ENCODE measurements around the gene DGKD.

The DGKD gene

DNA sequence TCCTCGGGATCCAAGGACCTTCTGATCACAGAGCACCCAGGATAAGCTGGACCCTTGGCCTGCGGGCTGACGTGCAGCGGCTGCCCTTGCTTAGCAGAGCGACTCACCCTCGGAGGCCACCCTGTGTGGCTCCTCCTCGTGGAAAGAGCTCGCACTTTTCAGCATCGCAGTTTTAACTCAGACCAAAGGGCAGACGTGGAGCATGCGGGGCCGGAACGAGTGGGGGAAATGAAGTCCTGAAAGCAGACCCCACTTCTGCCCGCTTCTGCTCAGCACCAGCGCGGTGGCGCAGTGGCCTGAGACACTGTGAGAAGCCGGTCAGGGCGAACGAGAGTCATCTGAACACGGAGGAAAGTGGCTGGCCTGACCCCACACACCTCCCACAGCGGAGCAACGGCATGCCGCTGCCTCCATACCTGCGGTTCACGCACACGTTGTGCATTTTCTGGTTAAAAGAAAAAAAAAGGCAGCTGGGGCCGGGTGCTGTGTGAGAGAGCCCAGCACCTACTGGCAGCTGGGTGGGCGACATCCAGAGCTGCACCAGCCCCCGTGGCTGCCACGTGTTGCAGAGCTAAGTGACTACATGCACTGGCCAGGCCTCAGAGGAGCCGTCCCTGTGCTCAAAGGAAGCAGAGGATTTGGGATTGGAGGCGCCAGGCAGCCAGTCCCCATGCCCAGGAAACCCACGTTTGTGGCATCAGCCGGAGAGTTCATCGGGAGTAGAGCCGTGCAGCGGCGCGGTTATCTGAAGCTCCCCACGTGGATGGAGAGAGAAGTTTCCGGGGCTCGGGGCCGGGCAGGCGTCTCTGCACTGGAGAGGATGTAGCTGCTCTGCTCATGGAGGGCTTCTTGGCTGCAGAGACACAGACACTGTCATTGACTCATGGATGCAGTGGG lies 122.6 kb downstream of the DGKD start:
- DNase-seq (ENCODE audit: low spot score): no peak

DNA sequence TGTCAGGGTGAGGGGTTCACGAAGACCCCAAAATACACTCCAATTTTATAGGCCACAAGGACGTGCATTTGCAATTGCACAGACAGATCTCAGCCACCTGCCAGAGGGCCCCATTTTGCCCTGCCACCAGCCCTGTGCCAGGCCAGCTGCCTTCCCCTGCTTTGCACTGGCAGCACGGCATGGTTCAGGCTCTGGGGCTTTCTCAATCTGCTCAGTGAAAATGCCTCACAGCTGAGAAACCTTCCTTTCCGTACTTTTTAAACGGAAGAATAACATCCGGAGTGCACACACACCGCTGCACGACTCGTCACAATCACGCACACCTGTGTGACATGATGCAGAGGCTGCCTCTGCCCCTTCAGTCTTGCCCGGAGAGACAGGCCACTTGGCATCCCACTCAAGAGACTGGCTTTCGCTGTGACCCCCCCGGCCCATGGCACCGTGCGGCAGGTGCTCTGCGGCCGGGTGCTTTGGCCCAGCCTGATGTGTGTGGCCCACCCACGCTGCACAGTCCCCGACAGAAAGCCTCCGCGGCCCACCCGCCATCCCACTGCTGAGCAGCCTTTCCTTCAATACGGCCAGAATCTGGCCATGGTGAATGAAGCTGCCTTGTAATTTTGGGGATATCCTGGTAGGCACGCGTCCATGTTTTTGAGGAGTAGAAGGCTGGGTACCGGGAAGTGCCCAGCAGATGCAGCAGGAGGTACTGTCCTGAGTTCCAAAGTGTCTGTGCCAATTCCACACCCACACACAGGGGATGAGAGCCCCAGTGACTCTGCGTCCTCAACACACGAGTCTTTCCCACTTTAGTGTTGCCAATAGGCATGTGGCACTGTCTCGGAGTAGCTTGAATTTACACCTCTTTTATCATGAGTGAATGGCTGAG lies 123.5 kb downstream of the DGKD start:
- no peak for DNase-seq (ENCODE audit: low spot score)

DNA sequence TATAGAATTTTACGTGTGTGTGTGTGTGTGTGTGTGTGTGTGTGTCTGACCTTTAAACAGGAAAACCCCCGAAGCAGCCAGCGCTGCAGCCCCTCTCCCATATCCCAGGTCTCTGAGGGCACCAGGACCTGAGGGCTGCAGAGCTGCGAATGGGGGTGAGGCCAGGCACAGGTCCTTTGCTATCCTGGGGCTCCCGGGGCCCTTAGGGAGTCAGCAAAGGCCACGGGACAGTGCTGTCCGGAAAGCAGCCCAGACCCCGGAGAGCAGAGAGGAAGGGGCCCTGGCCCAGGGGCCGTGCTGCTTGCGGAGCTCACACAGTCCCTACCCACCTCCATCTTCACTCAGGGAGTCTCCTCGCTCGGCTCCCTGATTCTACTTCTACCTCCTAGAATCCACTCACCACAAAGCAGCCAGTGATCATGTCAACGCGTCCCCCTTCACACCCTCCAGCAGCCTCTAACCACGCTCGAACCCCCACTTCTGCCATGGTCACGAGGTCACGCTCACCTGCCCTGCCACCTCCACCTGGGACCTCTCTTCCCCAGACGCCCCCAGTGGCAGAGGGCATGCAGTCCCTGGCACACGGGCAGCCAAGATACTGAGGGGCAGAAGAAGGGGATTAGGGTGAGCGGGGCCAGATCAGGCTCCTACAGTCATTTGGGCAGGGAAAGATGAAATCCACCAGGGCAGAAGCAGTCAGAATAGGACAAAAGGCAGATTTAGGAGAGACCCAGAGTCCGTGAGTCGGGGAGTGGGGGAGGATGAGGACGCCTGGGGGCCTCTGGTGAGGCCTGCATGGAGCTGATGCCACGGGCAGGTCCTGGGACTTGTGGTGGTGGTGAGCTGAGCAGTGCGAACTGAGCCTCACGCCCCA lies 125.6 kb downstream of the DGKD start:
- no peak for DNase-seq (ENCODE audit: low spot score)

DNA sequence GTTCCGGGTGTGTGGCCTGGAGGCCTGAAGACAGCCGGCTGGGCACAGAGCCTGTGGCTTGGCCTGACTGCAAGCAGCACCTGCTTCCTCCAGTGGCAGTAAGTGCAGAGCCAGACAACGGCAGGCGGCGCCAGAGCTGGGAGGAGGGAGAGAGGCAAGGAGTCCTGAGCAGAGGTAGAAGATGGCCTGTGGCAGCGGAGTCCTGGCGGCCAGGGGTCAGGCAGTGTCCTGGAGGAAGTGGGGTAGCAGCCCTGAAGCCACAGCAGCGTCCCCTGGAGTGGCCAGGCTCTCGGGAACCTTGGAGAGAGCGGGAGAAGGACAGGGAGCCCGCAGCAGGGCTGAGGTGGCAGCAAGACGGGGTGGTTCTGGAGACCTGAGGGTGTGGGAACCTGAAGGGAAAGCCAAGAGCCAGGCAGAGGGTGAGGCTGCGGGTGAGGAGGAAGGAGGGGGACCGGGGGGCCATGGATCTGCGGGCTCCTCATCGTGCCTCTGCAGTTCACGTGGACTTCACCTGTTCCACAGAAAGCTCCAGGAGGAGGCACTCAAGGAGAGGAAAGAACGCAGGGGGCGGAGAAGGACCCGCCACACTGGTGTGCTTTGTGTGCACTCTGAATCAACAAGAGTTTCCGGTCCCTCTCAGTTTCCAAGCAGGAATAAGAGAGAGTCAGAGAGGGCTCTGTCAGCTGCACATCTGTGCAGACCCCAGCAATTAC lies 126.4 kb downstream of the DGKD start:
- DNase-seq (ENCODE audit: low spot score): no peak

DNA sequence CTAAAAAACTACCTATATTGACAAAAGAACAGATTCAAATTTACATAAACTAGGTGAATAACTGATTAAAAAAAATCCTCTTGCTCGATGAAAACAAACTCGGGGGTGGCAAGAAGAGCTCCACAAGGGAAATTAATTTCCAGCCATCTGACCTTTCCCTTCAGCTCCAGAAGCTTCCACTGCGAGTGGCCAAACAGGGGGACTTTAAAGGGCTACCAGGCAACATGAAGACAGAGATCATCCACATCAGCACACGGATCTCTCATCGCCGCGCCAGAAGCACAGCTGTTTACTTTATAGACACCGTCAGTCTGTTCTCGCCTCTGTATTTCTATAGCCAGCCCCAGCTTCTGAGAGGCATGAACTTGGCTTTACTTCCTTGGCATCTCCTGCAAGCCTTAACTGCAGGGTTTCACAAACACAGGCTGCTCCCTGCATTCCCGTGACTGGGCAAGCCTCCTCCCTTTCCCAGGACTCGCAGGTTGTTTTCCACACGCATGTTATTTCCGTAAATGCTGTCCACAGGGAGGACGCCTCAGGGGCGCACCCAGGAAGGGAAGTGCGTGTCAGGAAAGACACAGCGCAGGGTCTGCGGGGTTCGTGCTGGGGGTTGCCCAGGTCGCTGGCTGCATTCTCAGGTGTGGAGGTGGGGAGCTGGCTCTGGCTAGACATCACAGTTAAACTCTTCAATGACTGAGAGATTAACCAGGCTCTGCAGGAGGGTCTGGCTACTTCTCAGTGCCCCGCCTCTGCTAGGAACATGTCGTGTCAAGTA lies 127.3 kb downstream of the DGKD start:
- no peak for DNase-seq (ENCODE audit: low spot score)

DNA sequence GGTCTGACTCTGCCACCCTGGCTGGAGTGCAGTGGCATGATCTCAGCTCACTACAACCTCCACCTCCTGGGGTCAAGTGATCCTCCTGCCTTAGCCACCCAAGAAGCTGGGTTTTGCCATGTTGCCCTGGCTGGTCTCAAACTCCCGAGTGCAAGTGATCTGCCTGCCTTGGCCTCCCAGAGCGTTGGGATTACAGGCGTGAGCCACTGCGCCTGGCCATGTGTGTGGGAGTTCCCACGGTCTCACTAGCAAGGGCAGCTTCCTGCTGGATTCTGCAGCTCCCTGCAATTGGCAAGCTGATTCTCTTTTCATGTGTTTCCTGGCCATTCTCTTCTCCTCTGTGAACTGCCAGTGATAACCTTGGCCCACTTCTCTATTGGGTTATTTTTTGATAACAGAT lies 128.3 kb downstream of the DGKD start:
- no peak for DNase-seq (ENCODE audit: low spot score)

DNA sequence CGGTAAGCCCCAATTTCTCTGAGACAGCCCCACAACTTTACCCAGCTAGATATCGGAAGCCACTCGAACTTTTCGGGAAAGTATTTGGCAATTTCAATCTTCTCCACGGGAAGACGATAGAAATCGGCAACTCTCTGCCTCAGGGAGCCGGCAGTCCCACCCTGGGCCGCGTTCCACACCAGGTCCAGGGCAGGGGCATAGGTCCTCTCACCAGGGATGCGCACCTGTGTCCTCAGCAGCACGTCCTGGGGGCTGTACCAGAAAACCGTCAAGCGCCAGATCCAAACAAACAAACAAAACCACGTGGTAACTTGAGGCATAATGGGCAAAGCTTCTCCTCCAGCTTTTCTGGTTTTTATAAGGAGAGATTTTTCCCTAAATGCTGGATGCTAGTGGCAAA lies 131.4 kb downstream of the DGKD start:
- DNase-seq (ENCODE audit: low spot score): no peak

DNA sequence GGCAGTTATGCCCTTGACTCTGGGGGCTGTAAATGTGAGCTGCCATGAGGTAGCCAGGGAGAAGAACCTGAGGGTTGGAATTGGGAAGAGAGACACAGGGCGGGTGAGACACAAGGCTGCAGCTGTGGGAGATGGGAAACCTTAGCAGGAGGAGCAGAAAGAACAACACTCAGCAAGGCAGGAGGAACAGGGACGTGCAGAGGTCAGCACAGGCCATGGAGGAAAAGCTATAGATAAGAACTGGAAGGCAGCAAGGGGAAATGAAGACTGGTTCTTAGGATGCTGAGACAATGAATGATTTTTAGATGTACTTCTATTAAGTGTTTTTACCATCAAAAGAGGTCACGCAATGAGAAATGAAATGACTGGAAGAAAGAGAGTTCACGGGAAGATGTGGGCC lies 132.1 kb downstream of the DGKD start:
- no peak for DNase-seq (ENCODE audit: low spot score)

DNA sequence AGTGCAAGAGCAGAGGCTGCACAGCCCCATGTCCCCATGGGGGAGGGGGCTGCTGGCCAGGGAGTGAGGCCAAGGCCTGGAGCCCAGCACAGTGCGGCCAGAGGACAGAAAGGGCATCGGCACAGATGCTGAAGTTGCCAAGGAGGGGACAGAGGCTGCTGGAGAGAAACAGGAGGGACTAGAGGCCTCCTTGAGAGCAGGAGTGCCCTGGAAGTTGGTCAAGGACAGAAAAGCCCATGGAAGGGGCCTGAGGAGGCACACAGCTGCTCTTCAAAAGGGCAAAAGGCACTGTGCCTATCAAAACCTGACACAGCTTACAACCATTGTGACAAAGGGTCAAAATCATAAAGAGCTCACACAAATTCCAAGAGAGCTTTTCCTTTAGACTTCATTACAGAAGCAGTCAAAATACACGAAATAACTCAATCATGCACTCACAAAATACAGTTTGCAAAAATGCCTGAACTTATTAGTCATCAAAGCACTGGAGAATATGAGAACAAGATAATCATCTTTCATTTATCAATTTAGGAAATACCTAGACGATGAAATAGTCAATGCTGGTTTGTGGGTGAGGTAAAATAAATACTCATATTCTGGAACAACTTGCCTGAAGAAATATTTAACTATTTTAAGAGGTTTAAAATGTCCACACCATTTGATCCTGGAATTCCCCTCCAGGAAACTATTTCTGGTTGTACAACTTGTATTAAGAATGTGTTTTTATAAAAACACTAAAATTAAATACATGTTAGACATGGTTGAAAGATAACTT lies 132.7 kb downstream of the DGKD start:
- DNase-seq (ENCODE audit: low spot score): no peak

DNA sequence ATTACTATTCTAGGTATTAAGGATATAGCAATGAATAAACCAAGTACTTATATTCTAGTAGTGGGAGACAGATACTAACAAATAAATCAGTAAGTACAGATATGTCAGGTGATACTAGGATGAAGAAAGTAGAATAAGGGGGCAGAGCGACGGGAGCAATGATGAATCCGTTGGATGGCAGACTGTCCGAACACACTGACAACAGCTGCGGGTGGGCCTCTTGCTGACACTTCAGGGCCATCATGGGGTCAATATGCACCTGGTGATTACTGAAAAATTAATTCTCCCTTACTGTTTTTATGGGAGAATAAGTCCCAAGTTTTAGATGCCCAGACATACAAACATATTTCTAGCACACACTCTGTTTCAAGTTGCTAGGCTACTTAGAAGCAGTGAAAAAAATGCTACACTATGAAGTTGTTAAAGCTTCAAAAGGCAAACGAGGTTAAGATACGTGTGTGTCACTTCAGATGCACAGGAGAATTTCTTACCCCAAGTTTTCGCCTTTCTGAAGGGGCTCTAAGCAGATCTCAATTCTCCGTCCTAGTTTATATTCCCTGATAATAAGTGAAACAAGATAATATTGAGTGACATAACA lies 133.6 kb downstream of the DGKD start:
- no peak for DNase-seq (ENCODE audit: low spot score)

DNA sequence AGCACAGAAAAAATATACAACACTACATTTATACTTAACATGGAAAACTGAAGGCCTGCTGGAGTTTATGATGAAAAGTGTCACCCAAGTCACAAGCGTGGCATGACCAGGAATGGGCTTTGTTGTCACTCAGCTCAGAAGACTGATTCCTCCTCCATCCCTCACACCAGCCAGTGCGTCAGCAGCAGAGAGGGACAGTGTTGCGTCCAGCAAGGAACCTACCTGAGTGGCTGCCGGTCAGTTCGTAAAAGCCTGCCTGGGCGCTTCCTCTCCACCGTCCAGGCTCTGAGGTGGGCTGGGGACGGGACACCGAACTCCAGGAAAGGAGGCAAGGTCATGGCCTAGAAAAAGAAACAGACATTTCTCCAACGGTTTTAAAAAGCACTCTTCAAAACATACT lies 134.8 kb downstream of the DGKD start:
- DNase-seq (ENCODE audit: low spot score): no peak

DNA sequence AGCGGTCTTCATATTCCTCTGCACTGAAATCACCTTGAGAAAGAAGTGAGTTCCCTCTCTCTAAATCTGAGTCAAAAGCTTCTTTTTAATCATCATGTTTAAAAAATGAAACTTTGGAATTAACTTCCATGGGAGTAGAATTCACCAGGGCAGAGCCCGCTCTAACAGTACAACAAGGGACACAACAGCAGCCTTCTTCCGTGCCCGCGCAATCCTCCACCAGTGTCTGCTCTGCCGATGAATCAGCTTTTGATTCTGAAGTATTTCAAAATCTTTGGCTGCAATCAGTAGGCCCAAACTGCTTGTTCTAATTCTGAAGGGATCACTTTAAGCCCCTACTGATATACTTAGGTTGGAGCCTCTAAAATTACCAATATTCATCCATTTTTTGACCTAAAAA lies 135.4 kb downstream of the DGKD start:
- no peak for DNase-seq (ENCODE audit: low spot score)

DNA sequence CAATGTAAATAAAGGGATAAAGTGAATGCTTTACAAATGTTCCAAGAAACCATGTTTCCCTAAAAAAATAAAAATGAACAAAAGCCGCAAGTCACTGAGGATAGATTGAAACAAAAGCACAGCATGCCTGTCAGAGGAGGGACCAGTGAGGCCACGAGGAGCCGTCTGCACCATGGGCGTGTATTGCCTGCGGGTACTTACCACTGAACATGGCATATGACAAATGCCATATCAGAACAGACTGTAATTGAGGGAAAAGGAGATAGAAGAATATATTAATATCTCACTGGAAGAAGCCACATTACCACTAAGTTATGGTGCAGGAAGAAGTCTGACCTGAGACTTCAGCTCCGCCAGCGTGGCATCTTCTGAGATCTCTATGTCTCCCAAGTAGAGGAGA lies 136.5 kb downstream of the DGKD start:
- DNase-seq (ENCODE audit: low spot score): no peak

DNA sequence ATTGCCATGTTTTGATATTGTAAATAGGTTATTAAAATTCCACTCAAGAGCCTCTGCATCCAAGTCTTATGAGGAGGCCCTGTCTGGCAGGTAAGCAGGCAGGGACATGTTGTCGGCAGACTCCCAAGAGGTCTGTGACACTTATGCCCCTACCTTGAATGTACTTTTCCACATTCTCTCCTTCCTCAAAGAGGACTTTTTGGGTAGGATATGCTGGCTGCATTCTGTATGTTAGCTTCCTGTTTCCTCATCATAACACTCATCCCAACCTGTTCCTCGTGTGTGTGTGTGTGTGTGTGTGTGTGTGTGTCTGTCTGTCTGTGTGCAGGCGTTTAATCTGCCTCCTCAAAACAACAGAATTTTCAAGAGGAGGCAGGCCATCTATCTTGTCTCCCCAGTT lies 137.0 kb downstream of the DGKD start:
- DNase-seq (ENCODE audit: low spot score): no peak

DNA sequence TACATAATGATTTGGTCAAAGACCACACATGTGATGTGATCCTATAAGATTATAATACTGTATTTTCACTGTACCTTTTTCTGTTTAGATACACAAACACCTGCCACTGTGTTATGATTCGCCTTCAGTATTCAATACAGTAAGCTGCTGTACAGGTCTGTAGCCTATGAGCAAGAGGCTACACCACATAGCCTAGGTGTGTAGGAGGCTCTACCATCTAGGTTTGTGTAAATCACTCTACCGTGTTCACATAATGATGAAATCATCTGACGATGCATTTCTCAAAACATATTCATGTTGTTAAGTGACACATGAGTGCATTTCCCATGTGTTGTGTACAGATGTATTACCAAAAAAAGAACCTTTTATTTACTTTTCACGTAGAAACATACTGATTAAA lies 137.8 kb downstream of the DGKD start:
- DNase-seq (ENCODE audit: low spot score): no peak

DNA sequence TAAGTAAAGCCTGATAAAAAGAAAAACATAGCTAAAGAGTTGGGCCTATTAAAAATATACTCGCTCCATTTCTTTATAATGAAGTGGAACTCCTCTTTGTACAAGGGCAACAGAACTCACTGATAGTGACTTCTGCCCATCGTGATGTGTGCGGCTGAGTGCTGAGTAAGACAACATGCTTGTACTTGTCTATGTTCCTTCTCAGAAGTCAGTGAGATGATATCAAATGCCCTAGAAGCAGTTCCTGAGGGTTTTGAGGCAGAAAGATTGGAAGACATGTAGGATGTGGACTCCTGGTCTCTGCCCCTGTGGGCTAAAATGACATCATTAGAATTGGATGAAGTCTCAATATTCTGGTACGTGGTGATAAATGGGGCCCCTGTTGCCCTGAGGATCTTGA lies 138.5 kb downstream of the DGKD start:
- DNase-seq (ENCODE audit: low spot score): no peak

DNA sequence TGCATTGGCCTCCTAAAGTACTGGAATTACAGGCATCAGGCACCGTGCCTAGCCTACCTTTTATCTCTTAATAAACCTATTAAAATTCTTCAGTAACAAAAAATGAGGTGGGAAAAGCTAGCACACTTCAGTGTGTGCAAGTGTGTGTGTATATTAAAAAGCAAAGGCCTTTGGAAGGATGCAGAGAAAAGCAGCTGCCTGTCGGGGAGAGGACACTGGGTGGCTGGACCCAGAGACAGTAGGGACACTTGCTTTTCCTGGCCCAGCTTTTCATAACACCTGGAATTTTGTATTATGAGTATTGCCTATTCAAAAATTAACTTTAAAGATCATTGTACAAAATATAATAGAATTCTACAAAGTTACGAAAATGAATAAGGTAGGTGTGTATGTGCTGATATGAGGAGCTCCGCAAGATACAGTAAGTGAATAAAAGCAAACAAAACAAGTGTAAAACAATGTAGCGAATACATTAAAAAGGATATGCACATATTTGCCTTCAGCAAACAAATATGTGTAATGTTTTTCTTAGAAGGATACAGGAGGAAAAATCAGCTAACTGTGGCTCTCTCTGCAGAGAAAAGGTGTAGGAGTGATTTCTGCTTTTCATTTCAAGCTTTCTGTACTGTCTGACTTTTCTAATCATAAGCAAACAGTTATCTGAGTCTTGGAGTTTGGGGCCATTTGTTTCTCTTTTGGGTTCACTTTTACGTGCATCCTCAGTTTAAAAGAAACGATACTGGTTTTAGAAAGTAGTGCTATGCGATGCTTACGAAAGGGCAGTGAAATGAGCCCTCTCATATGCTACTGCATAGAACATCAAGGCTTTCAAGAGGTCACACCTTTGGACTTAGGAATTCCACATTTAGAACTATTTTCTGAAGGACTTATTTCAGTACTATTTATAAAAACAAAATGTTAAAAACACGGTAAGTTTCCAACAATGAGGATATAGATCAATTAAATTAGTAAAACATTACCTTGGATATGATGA lies 141.5 kb downstream of the DGKD start:
- no peak for DNase-seq (ENCODE audit: low spot score)

DNA sequence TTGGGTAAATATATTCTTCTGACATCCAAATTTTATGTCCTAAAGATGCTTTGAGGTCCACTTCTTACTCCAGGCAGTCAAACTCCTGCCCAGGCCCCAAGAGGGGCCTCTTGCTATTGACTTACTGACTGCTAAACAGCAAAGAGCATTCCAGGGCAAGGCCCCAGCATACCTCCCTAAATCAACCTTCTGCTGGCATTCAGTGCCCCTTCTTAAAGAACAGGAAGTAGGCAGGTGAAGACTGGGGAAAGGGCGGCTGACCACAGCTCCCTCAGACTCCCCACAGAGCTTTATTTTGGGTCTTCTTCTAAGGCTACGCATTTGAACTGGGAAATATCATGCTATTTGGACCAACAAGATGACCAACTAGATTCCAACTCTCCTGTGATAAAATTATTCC lies 143.4 kb downstream of the DGKD start:
- DNase-seq (ENCODE audit: low spot score): no peak
